Liver (tissue), 9 donors: ENCODE measurements around the gene EFNB1. TPM values are rescaled to one million over a fixed set of nuclear protein-coding genes. Genes with fewer than 3 reads are reported as not detected.

Experiments
- DNase-seq: peaks from one replicate; pipeline ENCODE4 v3.0.0-alpha.2; 2017; ENCODE audit warnings: low spot score
- H3K27ac ChIP-seq, 2 donors: one replicate each; pipeline ENCODE4 v1.7.0; 2013; ENCODE audit warnings: inconsistent platforms in 2 of 2, low read length in 2 of 2, control low read depth in 1 of 2, low read depth in 1 of 2, mild to moderate bottlenecking in 1 of 2
- H3K27me3 ChIP-seq, 4 donors: one replicate each; pipeline versions ENCODE4 v1.6.1 to v1.7.0; 2013; ENCODE audit warnings: low read length in 3 of 4, inconsistent platforms in 1 of 4, mild to moderate bottlenecking in 1 of 4, moderate library complexity in 1 of 4; ENCODE audit not compliant: control insufficient read depth in 4 of 4, insufficient read depth in 4 of 4
- H3K36me3 ChIP-seq, 4 donors: one replicate each; pipeline versions ENCODE4 v1.6.1 to v1.7.0; 2013; ENCODE audit warnings: low read length in 3 of 4, mild to moderate bottlenecking in 3 of 4, low read depth in 1 of 4, moderate library complexity in 1 of 4; ENCODE audit not compliant: control insufficient read depth in 4 of 4, insufficient read depth in 3 of 4
- H3K4me1 ChIP-seq, 4 donors: one replicate each; pipeline versions ENCODE4 v1.6.1 to v1.7.0; 2013; ENCODE audit warnings: low read length in 3 of 4, mild to moderate bottlenecking in 3 of 4, moderate library complexity in 1 of 4; ENCODE audit not compliant: control insufficient read depth in 4 of 4, insufficient read depth in 4 of 4
- H3K4me3 ChIP-seq, 3 donors: one replicate each; pipeline versions ENCODE4 v1.6.1 to v1.7.0; 2013; ENCODE audit warnings: low read length in 3 of 3, control low read depth in 1 of 3, low read depth in 1 of 3, mild to moderate bottlenecking in 1 of 3
- H3K9ac ChIP-seq, 2 donors: one replicate each; pipeline ENCODE4 v1.7.0; 2013; ENCODE audit warnings: low read length in 2 of 2, mild to moderate bottlenecking in 2 of 2, moderate library complexity in 2 of 2, control low read depth in 1 of 2, low read depth in 1 of 2
- H3K9me3 ChIP-seq, 4 donors: one replicate each; pipeline versions ENCODE4 v1.6.1 to v1.7.0; 2013; ENCODE audit warnings: low read length in 3 of 4; ENCODE audit not compliant: control insufficient read depth in 4 of 4
- HNF4A ChIP-seq, 2 donors: conservative IDR thresholded peaks; 2 replicates each; pipeline ENCODE4 v1.6.1; 2016; ENCODE audit warnings: antibody characterized with exemption in 2 of 2, mild to moderate bottlenecking in 2 of 2
- HNF4G ChIP-seq: IDR thresholded peaks from 2 replicates; pipeline ENCODE4 v1.6.1; 2016; ENCODE audit warnings: antibody characterized with exemption
- JUND ChIP-seq, 2 donors: IDR thresholded peaks; 2 replicates each; pipeline ENCODE4 v1.6.1; 2016; ENCODE audit warnings: antibody characterized with exemption in 2 of 2
- MAX ChIP-seq: IDR thresholded peaks from 2 replicates; pipeline ENCODE4 v1.6.1; 2016; ENCODE audit warnings: antibody characterized with exemption
- NR2F2 ChIP-seq: IDR thresholded peaks from 2 replicates; pipeline ENCODE4 v1.6.1; 2016; ENCODE audit warnings: antibody characterized with exemption
- REST ChIP-seq: IDR thresholded peaks from 2 replicates; pipeline ENCODE4 v1.6.1; 2016; ENCODE audit warnings: antibody characterized with exemption, mild to moderate bottlenecking
- TAF1 ChIP-seq: conservative IDR thresholded peaks from 2 replicates; pipeline ENCODE4 v1.6.1; 2016; ENCODE audit warnings: antibody characterized with exemption, mild to moderate bottlenecking
- YY1 ChIP-seq: IDR thresholded peaks from 2 replicates; pipeline ENCODE4 v1.6.1; 2016; ENCODE audit warnings: antibody characterized with exemption, mild to moderate bottlenecking
- WGBS: extraction: QIAGEN DNeasy Blood & Tissue Kit; methylation state at CpG from one replicate; pipeline ENCODE4 v1.1.7; 2013; 5-methylcytosine and 5-hydroxymethylcytosine counted together
- polyA plus RNA-seq, 2 donors: library from polyadenylated mRNA; stranded (reverse) in 1 of 2; unstranded in 1 of 2; fragments of 200-250 nt in 1 of 2; fragments of >200 nt in 1 of 2; fragmentation: Nextera tagmentation in 1 of 2; extraction: Ambion mirVana in 1 of 2; gene quantifications; one replicate each; pipeline versions ENCODE4 v1.2.1 to v1.2.3, GENCODE V29; 2013 to 2015
- total RNA-seq, 2 donors: library from RNA; depleted of rRNA; stranded (reverse); fragments of >200 nt; gene quantifications; one replicate each; pipeline ENCODE4 v1.2.3, GENCODE V29; 2014
- donor health status: healthy.
- donor health status: healthy.
- donor health status: healthy.
- donor health status: healthy.
- donor health status: healthy.

Gene EFNB1
- total and polyA plus RNA-seq, 4 donors, result 3.6 to 8.9 (median 8.1) TPM

GRCh38 chrX:68830419-68831404, 1.9 kb downstream of the EFNB1 start:
- 36% methylated on average over 29 of the region's 29 CpGs for WGBS
- peak; percentile 32 for DNase-seq

GRCh38 chrX:68831405-68832100, 2.7 kb downstream of the EFNB1 start:
- no peak overlapping the region for H3K9ac ChIP-seq
- no peaks in the 10 kb centered on the region for H3K36me3 ChIP-seq
- peaks cover 0 to 1% (median 0%) of the 10 kb centered on the region in 4 donors for H3K27me3 ChIP-seq
- WGBS, result 60% methylated on average over 7 of the region's 7 CpGs
- DNase-seq, result peak; percentile 16
- H3K27ac ChIP-seq, result no peak overlapping the region
- H3K4me1 ChIP-seq, result peaks cover 8 to 32% (median 11%) of the 10 kb centered on the region in 4 donors
- TF ChIP-seq REST (no peak), MAX (no peak), YY1 (no peak), HNF4G (no peak)
- no peaks in the 10 kb centered on the region for H3K9me3 ChIP-seq
- H3K4me3 ChIP-seq, result peak overlapping the region in 2 of 3 donors; percentile 2 to 65

More at GRCh38 chrX:68830419-68831404, 1.9 kb downstream of the EFNB1 start:
- H3K4me3 ChIP-seq, result peak overlapping the region; percentile 15 to 65 (median 63)
- peak overlapping the region in 1 of 2 donors; percentile 44 for H3K9ac ChIP-seq
- H3K9me3 ChIP-seq, result no peaks in the 10 kb centered on the region
- no peaks in the 10 kb centered on the region for H3K36me3 ChIP-seq
- H3K27me3 ChIP-seq, result peaks cover 0 to 2% (median 0%) of the 10 kb centered on the region in 4 donors
- peaks cover 8 to 34% (median 11%) of the 10 kb centered on the region in 4 donors for H3K4me1 ChIP-seq
- no peak overlapping the region for H3K27ac ChIP-seq
- TF ChIP-seq HNF4A (conservative IDR thresholded peaks at IDR 0.05), result peak in 1 of 2 donors; percentile 23
- no peak for TF ChIP-seq HNF4G

- 47% methylated on average over 11 of the region's 11 CpGs for WGBS
- H3K4me1 ChIP-seq, result peaks cover 8 to 30% (median 11%) of the 10 kb centered on the region in 4 donors
Measured at GRCh38 chrX:68832101-68832416, 3.2 kb downstream of the EFNB1 start.

More at GRCh38 chrX:68832101-68832416, 3.2 kb downstream of the EFNB1 start:
- H3K9ac ChIP-seq, result no peak overlapping the region
- H3K27me3 ChIP-seq, result no peaks in the 10 kb centered on the region
- DNase-seq, result peak; percentile 32
- H3K36me3 ChIP-seq, result no peaks in the 10 kb centered on the region
- no peak overlapping the region for H3K27ac ChIP-seq
- TF ChIP-seq TAF1 (no peak), JUND (IDR thresholded peaks at IDR 0.05) (no peak), NR2F2 (no peak)
- H3K9me3 ChIP-seq, result no peaks in the 10 kb centered on the region
- H3K4me3 ChIP-seq, result peak overlapping the region in 1 of 3 donors; percentile 2
